GM15510 (cell line): Measurements from ENCODE around the gene OPN1LW.
"Not testable (repeated sequence)": the region's sequence is repeated elsewhere in the genome, so short reads cannot be mapped to it uniquely, and the experiment has no call there.

Experiments used
- POLR2A ChIP-seq: IDR thresholded peaks from 3 replicates; pipeline ENCODE4 v1.6.1; 2011; ENCODE audit warnings: borderline replicate concordance; ENCODE audit not compliant: insufficient read length; ENCODE audit errors: extremely low read depth

OPN1LW gene

DNA sequence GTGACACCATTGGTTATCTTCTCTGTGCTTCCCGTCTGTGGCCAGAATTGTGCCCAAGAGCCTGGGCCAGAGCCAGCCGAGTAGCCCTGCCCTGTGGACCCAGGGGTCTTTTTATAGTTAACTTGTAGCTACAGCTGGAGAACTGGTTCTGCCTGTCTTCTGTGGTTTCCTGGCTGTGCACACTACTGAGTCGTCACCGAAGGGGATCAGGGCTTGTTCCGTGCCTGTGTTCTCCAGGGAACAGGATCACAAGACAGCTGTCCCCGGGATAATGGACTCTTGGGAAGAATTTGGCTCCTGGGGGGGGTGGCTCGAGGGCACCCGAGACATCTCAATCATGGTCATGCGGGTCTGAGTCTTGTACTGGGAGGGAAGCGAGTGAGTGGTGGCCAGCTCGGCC is 22.1 kb upstream of the OPN1LW start:
- no peak for TF ChIP-seq POLR2A

DNA sequence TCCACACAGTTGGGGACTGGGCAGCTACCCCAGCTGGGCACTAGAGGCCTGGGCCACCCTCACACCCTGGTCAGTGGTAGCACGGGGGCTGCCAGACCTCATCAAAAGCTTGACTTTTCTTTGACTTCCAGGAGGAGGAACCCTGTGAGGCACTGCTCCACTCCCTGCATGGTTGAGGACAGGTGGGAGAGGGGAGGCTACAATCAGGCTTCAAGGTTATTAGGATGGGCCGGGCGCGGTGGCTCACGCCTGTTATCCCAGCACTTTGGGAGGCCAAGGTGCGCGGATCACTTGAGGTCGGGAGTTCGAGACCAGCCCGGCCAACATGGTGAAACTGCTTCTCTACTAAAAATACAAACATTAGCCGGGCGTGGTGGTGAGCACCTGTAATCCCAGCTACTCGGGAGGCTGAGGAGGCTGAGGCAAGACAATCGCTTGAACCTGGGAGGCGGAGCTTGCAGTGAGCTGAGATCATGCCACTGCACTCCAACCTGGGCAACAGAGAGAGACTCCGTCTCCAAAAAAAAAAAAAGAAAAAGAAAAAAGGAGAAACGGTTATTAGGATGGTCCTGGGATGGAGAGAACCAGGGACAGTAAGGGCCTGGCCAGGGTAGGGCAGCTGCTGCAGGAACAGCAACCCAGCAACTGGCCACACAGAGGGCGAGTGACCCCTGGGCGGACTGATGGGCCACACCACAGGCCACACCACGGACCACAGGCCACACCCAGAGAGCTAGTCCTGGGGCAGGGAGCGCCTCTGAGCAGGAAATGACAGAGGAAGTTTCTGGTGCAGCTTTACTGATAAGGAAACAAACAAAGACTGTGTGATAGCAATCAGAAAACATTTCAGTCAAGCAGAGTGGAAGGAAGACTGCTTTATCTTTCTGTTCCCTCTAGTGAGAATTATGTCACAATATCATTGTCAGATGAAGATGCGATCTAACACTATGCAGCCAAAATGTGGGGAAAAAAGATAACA is 20.5 kb upstream of the OPN1LW start:
- TF ChIP-seq POLR2A, result no peak

DNA sequence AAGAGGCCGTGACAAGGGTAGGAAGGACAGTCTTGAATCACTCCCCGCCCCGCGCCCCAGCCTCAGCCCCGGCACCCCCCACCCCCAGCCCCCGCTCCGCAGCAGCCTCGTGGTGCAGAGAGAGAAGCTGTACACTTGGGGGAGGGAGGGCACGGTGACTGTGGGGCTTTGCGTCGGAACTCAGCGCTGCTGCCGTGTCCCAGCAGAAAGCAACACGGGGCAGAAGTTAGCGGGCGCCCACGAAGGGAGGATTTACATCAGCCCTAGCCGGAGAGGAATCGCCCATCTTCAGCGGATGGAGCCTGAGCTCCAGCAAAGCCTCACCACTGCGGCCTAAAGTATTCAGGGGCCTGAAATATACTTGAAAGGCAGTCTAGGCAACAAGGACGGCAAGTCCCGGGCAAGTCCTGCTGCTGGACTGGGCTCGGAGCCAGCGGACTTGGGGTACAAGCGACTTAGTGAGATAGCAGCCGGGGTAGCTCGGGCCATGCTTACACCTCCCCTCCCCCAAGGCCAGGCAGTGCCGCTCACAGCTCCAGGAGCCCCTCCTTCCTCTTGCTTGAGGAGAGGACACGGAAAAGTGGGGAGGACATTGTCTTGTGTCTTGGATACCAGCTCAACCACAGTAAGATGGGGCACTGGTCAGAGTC is 18.5 kb upstream of the OPN1LW start:
- TF ChIP-seq POLR2A, result no peak

DNA sequence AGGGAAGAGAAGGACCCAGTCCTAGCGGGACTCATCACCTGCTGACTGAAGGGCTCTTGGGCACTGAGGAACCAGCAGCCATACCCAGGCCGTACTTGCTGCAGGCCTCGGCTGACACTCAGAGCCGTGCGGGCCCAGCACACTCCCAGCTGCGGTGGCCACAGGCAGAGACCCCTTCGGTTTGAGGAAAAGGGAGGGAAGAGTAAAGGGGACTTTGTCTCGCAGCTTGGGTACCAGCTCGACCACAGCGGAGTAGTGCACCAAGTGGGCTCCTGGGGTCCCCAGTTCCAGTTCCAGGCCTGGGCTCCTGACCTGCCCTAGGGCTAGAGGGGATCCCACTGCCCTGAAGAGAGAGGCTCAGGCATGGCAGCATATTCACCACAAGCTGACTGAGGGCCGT is 17.9 kb upstream of the OPN1LW start:
- no peak for TF ChIP-seq POLR2A

DNA sequence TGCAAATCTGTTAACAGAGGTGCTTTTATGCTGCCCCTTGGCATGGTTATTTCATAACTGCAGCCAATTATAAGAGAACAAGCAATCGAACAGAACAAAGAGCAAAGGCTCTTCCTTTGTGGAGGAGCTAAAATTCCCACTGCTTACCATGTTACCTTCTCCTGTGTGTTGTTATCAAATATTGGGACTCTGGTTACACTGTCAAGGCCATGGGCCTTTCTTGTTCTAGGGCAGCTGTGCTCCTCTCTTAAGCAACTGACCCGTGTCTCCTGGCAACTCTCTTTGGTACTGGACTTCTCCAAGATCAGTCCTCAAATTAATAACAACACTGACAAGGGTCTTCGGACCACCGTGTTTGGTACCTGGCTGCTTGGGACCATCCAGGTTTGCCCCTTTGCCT is 12.1 kb upstream of the OPN1LW start:
- no peak for TF ChIP-seq POLR2A

DNA sequence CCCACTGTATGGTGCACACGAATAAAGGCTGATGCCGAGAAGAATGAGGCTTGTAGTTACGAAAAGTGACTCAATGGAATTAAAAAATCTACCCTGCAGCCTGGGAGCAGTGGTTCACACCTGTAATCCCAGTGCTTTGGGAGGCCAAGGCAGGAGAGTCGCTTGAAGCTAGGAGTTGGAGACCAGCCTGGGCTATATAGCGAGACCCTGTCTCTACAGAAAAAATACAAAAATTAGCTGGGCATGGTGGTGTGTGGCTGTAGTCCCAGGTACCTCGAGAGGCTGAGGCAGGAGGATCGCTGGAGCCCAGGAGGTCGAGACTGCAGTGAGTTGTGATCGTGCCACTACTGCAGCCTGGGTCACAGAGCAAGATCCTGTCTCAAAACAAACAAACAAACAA is 11.7 kb upstream of the OPN1LW start:
- no peak for TF ChIP-seq POLR2A

DNA sequence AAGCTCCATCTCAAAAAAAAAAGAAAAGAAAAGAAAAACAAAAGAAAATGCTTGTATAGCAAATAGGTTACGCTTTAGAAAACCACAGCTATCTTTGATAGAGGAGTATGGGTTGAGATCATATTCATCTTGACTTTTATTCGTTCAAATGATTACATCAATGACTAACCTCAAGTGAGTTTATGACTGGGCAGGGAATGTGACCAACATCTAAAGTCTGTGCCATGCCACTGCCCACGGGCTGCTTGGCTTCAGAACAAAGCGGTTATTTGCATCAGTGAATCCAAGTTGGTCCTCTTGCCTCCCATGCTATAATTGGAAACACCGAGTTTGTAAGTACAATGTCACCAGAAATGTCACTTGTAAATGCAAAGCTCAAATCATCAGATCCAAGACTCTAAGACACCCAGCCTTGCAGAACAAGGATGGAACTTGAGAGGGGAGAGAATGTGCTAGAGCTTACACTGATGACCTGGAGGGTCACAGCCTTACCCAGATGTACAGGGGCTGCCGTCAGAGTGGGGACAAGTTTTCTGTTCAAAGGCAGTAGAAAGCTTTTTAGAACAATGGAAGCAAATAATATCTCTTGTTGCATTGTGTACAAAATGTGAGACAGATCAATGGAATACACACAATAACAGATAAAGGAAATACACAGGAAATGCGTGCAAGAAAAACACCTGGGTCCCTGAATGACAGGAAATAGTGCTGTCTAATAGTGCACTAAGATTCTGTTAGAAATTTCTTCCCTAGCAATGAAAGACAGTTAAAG is 8.4 kb upstream of the OPN1LW start:
- TF ChIP-seq POLR2A, result no peak

DNA sequence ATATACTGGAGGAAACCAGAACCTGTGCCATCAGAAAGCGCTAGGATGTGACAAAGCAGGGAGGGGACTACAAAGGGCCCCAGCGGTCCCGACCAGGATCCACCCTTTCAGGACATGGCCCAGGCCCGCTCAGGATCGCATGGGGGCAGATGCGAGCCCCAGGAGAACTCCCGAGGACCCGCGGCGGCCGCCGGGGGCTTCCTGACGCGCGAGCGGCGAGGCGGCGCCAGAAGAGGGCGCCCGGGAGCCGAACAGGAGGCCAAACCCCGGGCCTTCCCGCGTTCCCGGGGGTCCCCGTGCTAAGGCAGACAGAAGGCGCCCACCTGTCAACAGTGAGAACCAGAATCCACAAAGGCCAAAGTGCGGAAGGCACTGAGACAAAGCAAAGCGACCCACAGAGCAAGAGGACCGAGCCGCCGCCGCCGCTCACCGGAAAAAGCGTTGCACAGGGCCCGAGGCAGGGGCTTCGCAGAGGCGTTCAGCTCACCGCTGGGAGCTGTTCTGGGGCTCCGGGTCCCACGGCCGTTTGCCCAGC is 7.3 kb upstream of the OPN1LW start:
- TF ChIP-seq POLR2A, result no peak

DNA sequence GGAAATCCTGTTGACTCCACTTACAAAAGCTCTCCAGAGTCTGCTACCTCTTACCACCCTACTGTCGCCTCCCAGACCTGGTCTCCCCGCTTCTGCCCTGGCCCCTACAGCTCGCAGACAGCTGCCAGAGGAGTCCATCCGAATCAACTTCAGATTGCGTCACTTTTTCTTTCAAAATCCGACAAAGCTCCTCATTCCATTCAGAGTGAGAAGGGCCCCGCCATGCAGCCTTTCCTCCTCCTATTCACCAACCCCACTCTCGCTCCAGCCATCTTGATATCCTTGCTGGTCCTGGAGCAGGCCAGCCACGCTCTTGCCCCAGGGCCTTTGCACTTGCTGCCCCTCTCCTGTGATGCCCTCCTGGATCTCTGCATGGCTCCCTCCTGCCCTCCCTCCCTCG is 5.2 kb upstream of the OPN1LW start:
- TF ChIP-seq POLR2A, result no peak

DNA sequence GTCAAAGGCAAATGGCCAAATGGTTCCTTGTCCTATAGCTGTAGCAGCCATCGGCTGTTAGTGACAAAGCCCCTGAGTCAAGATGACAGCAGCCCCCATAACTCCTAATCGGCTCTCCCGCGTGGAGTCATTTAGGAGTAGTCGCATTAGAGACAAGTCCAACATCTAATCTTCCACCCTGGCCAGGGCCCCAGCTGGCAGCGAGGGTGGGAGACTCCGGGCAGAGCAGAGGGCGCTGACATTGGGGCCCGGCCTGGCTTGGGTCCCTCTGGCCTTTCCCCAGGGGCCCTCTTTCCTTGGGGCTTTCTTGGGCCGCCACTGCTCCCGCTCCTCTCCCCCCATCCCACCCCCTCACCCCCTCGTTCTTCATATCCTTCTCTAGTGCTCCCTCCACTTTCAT is 3.8 kb upstream of the OPN1LW start:
- no peak for TF ChIP-seq POLR2A

DNA sequence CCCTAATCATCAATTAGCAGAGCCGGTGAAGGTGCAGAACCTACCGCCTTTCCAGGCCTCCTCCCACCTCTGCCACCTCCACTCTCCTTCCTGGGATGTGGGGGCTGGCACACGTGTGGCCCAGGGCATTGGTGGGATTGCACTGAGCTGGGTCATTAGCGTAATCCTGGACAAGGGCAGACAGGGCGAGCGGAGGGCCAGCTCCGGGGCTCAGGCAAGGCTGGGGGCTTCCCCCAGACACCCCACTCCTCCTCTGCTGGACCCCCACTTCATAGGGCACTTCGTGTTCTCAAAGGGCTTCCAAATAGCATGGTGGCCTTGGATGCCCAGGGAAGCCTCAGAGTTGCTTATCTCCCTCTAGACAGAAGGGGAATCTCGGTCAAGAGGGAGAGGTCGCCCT is 3.3 kb upstream of the OPN1LW start:
- no peak for TF ChIP-seq POLR2A

DNA sequence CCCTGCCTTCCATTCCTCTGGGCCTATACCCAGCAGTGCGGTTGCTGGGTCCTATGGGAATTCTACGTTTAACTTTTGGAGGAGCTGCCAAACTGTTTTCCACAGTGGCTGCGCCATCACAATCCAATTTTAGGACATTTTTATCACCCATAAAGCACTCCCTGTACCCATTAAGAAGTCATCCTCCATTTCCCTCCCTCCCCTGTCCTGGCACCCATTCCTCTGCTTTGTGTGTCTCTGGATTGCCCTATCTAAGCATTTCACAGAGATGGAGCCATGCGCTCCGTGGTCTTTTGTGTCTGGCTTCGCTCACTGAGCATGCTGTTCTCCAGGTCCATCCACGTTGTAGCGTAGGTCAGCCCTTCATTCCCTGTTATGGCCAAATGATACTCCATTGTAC is 1.7 kb upstream of the OPN1LW start:
- no peak for TF ChIP-seq POLR2A

DNA sequence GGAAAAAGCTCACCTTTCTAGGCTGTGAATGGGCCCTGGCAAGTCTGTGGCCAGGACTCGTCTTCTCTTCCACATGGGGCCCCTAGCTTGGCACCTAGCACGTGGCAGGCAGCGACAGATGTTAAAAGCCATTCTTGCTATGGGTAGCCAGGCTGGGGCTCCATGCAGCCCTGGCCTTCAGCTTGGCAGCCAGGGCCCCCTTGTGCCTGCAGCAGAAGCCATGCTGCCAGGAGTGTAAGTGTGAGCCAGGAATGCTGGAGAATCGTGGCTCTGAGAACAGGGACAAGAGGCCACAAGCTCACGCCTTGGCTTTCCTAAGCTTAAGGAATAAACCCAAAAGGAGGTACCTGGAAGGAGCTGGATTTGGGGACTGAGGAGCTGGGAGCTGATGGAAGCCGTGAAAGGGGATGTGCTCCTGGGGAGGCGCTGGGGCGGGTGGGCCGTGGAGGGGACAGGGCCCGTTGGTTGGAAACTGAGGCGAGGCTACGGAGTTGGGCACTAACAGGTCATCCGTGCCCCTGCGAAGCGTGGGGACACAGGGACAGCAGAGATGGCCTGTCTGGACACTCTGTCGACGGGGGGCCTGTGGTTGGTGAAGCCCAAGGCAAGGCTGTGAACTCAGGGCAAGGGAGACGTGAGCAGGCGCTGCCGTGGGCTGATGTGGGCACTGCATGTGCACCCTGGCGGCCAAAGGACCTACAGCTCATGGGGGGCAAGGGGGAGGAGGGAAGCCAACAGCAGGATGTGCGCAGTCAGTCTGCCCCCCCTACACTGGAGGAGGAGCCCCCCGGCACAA is 895 bp upstream of the OPN1LW start:
- TF ChIP-seq POLR2A, result no peak

DNA sequence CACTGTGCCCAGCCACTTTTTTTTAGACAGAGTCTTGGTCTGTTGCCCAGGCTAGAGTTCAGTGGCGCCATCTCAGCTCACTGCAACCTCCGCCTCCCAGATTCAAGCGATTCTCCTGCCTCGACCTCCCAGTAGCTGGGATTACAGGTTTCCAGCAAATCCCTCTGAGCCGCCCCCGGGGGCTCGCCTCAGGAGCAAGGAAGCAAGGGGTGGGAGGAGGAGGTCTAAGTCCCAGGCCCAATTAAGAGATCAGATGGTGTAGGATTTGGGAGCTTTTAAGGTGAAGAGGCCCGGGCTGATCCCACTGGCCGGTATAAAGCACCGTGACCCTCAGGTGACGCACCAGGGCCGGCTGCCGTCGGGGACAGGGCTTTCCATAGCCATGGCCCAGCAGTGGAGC is 38.3 kb downstream of the OPN1LW start, which contains the start of gene OPN1MW:
Gene OPN1MW (plus strand): TSS at position 301 of the 400 bp plus-strand sequence. CDS start 82 bp downstream, at position 383.
- TF ChIP-seq POLR2A, result not testable (repeated sequence)
